Keratinocyte (primary cell): ENCODE measurements around the gene CRYGC.

Source experiments
- CTCF ChIP-seq, 3 experiments: IDR thresholded peaks in 1 of 3; conservative IDR thresholded peaks in 1 of 3; optimal IDR thresholded peaks in 1 of 3; 2 replicates in 2 of 3; 3 replicates in 1 of 3; pipeline versions ENCODE3 to v1.5.1; 2011; ENCODE audit warnings: low read length in 3 of 3, mild to moderate bottlenecking in 3 of 3, moderate library complexity in 2 of 3, control low read depth in 1 of 3, inconsistent platforms in 1 of 3; ENCODE audit not compliant: insufficient read depth in 2 of 3; ENCODE audit errors: extremely low read depth in 1 of 3
- EZH2 ChIP-seq: IDR thresholded peaks from one replicate; pipeline ENCODE4 v1.6.1; 2012; ENCODE audit warnings: inconsistent platforms, mild to moderate bottlenecking, low read length, moderate library complexity

- no peak for TF ChIP-seq CTCF (optimal IDR thresholded peaks at IDR 0.05 in 1 of 3, IDR thresholded peaks at IDR 0.05 in 1 of 3, conservative IDR thresholded peaks at IDR 0.05 in 1 of 3; ENCODE audit: extremely low read depth in 1 of 3, insufficient read depth in 2 of 3, low read length in 3 of 3)
- no peak for TF ChIP-seq EZH2
Measured at GRCh38 chr2:208103616-208104015, 26.0 kb downstream of the CRYGC start.
